ENCODE data around the gene ZC3H18. TPM values are rescaled to one million over a fixed set of nuclear protein-coding genes. Genes with fewer than 3 reads are reported as not detected.

The ZC3H18 gene
- total RNA-seq, 1 experiment from 2014 or later: 61.8 TPM

GRCh38 chr16:88646345-88647034, 76.3 kb downstream of the ZC3H18 start (continued):
- TF ChIP-seq EMX1 (CRISPR knock-in tag; IDR thresholded peaks at IDR 0.05): no peak

- no peaks in the 10 kb centered on the region for H3K9me3 Mint-ChIP-seq
- TF ChIP-seq FOXP1 (CRISPR knock-in tag; IDR thresholded peaks at IDR 0.05; ENCODE audit: borderline replicate concordance) (peak; percentile 39; the same call in 1 of the 2 replicates), TEAD1 (CRISPR knock-in tag; IDR thresholded peaks at IDR 0.05) (no peak), ZNF121 (CRISPR knock-in tag; IDR thresholded peaks at IDR 0.05) (peak; percentile 79)
- ATAC-seq (no peak), DNase-seq (ENCODE audit: low spot score) (peak; percentile 10)
- ChIA-PET POLR2A (no interaction called here), CTCF (interaction anchor here (0.7 to 1.9 kb wide), 3 partner anchors 9 to 90 kb away, joined by 3 to 4 read pairs (median 3); partner anchors contain the start of genes IL17C and ZC3H18)
- H3K27me3 Mint-ChIP-seq (ENCODE audit: low read depth): no peaks in the 10 kb centered on the region
- H3K4me3 Mint-ChIP-seq: no peak overlapping the region
- H3K4me1 Mint-ChIP-seq: peaks cover 10% of the 10 kb centered on the region
- no peak overlapping the region for H3K27ac Mint-ChIP-seq
- H3K36me3 Mint-ChIP-seq: peaks cover 3% of the 10 kb centered on the region
Observed at GRCh38 chr16:88647178-88648070, 77.2 kb downstream of the ZC3H18 start.

DNA sequence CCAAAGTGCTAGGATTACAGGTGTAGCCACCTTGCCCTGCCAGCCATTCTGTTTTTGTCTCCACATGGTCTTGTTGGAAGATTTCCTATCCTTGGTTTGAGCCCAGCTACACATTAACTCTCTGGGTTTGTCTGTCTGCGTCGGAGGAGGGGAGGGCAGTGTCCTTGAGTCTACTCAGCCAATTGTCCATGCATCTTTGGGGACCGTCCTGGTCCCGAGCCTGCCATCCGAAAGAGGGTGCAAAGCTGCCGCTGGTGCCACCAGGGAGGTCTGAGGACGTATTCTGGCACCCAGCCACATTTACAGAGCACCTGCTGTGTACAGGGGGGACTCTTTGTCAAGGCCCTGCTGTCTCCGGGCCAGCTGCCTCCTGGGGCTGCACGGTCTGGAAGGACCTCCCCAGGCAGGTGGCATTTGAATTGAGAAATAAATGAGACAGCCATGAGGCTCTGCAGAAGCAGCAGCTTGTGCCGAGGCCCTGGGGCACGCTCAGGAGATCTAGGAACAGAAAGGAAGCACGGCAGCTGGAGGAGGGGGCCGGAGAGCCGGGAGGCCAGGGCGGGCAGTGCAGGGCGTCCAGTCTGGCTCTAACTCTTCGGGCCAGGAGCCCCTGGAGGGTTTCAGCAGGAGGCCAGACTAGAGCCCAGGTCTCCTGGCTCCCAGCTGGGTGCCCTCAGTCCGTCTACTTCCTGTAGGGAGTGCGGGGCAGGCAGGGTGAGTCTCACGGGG, 79.2 kb downstream of the ZC3H18 start:
- Mint-ChIP-seq H3K36me3 (peaks cover 3% of the 10 kb centered on the region), H3K27ac (peak overlapping the region; percentile 73; the same call in 1 of the 2 replicates), H3K4me1 (peaks cover 10% of the 10 kb centered on the region), H3K27me3 (ENCODE audit: low read depth) (no peaks in the 10 kb centered on the region), H3K9me3 (no peaks in the 10 kb centered on the region), H3K4me3 (peak overlapping the region; percentile 82)
- POLR2A ChIA-PET: interaction anchor here (0.6 to 0.9 kb wide), 2 partner anchors 10 to 11 kb away, joined by 3 to 6 read pairs; partner anchors contain the start of gene IL17C
- ATAC-seq (no peak), DNase-seq (ENCODE audit: low spot score) (no peak)
- CTCF ChIA-PET: interaction anchor here (0.7 to 1.8 kb wide), 5 partner anchors 10 to 129 kb away, joined by 4 to 5 read pairs (median 5); no protein-coding TSS in a partner anchor
- TF ChIP-seq GABPB1 (CRISPR knock-in tag; IDR thresholded peaks at IDR 0.05) (0 out of 2 replicates have a peak, but pooled peaks have one; percentile 23), MLX (CRISPR knock-in tag; IDR thresholded peaks at IDR 0.05) (no peak), JUN (CRISPR knock-in tag; IDR thresholded peaks at IDR 0.05) (no peak), HMGA2 (CRISPR knock-in tag; IDR thresholded peaks at IDR 0.05) (no peak), TP53 (CRISPR knock-in tag; IDR thresholded peaks at IDR 0.05) (no peak), E2F1 (CRISPR knock-in tag; IDR thresholded peaks at IDR 0.05) (no peak), ZNF263 (CRISPR knock-in tag; IDR thresholded peaks at IDR 0.05; ENCODE audit: low read depth) (0 out of 2 replicates have a peak, but pooled peaks have one; percentile 18)
- TF ChIP-seq, protein P1, sequence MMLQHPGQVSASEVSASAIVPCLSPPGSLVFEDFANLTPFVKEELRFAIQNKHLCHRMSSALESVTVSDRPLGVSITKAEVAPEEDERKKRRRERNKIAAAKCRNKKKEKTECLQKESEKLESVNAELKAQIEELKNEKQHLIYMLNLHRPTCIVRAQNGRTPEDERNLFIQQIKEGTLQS (CRISPR knock-in tag; conservative IDR thresholded peaks at IDR 0.05): no peak

DNA sequence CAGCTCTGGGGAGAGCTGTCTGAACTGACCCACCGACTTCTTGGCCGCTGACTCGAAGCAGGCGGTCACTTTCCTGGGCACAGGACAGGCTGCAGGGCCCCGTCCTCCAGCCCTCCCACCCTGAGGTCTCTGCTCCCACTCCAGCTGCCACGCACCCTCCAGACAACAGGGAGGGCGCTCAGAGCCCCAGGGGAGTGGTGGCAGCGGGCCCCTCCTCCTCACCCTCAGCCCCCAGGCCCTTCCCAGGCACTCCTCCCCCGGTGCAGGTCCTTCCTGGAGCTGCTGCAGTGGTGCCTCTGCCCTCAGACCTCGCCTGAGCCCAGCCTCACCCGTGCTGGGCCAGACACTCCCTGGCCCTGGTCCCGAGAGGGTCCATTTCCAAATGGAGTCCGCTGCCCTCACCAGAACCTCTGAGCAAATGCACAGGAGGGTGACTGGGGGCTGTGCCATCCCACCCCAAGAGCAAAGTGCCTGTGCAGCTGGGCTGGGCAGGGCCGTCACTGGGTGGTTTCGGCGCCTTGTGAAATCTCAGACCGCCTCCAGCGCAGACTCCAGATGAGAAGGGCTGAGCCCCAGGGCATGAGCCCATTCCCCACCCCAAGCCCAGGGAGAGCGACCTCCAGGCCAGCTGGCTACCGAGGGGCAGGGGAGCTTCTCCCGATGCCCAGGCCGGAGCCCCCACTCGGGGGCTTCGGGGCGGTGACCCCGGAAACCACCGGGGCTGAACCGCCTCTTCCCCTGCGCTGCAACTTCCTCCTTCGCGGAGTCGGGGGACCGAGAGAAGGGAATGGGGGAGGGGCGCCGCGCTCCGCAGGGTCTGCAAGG, 79.9 kb downstream of the ZC3H18 start:
- H3K36me3 Mint-ChIP-seq: peaks cover 8% of the 10 kb centered on the region
- no peak overlapping the region; the same call in 1 of the 2 replicates for H3K27ac Mint-ChIP-seq
- ATAC-seq: peak; percentile 7
- ChIA-PET CTCF (interaction anchor here (1.1 to 1.8 kb wide), 5 partner anchors 10 to 87 kb away, joined by 3 to 5 read pairs (median 5); no protein-coding TSS in a partner anchor), POLR2A (interaction anchor here (0.9 kb wide), 1 partner anchor 11 kb away, joined by 6 read pairs; no protein-coding TSS in a partner anchor)
- H3K27me3 Mint-ChIP-seq (ENCODE audit: low read depth): no peaks in the 10 kb centered on the region
- H3K4me1 Mint-ChIP-seq: peaks cover 10% of the 10 kb centered on the region
- peak overlapping the region; percentile 82 for H3K4me3 Mint-ChIP-seq
- peak; percentile 46 for DNase-seq (ENCODE audit: low spot score)
- no peaks in the 10 kb centered on the region for H3K9me3 Mint-ChIP-seq
- TF ChIP-seq ZNF219 (CRISPR knock-in tag; IDR thresholded peaks at IDR 0.05; ENCODE audit: borderline replicate concordance): no peak
- TF ChIP-seq TP53 (CRISPR knock-in tag; IDR thresholded peaks at IDR 0.05): 0 out of 2 replicates have a peak, but pooled peaks have one; percentile 33
- no peak for TF ChIP-seq CTCF (IDR thresholded peaks at IDR 0.05)
- TF ChIP-seq, protein P2, sequence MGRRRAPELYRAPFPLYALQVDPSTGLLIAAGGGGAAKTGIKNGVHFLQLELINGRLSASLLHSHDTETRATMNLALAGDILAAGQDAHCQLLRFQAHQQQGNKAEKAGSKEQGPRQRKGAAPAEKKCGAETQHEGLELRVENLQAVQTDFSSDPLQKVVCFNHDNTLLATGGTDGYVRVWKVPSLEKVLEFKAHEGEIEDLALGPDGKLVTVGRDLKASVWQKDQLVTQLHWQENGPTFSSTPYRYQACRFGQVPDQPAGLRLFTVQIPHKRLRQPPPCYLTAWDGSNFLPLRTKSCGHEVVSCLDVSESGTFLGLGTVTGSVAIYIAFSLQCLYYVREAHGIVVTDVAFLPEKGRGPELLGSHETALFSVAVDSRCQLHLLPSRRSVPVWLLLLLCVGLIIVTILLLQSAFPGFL (CRISPR knock-in tag; IDR thresholded peaks at IDR 0.05; ENCODE audit: borderline replicate concordance): no peak
- TF ChIP-seq, protein P3, sequence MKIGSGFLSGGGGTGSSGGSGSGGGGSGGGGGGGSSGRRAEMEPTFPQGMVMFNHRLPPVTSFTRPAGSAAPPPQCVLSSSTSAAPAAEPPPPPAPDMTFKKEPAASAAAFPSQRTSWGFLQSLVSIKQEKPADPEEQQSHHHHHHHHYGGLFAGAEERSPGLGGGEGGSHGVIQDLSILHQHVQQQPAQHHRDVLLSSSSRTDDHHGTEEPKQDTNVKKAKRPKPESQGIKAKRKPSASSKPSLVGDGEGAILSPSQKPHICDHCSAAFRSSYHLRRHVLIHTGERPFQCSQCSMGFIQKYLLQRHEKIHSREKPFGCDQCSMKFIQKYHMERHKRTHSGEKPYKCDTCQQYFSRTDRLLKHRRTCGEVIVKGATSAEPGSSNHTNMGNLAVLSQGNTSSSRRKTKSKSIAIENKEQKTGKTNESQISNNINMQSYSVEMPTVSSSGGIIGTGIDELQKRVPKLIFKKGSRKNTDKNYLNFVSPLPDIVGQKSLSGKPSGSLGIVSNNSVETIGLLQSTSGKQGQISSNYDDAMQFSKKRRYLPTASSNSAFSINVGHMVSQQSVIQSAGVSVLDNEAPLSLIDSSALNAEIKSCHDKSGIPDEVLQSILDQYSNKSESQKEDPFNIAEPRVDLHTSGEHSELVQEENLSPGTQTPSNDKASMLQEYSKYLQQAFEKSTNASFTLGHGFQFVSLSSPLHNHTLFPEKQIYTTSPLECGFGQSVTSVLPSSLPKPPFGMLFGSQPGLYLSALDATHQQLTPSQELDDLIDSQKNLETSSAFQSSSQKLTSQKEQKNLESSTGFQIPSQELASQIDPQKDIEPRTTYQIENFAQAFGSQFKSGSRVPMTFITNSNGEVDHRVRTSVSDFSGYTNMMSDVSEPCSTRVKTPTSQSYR (CRISPR knock-in tag; IDR thresholded peaks at IDR 0.05): 0 out of 2 replicates have a peak, but pooled peaks have one; percentile 21

Measured in WTC11 (cell line).